ENCODE measurements around the gene CFAP45. TPM values are rescaled to one million over a fixed set of nuclear protein-coding genes. Genes with fewer than 3 reads are reported as not detected.

The CFAP45 gene
- total RNA-seq, 3 donors from 2014 or later (not counting 1 experiment from before 2014, with no cell fraction given) = 1.3 to 5.0 (median 1.6) TPM

- Mint-ChIP-seq H3K36me3 (no peaks in the 10 kb centered on the region), H3K27ac (peak overlapping the region; percentile 43 to 79), H3K27me3 (ENCODE audit: low read depth in 2 of 2) (peaks cover 0 to 3% of the 10 kb centered on the region in 2 donors), H3K4me1 (peaks cover 15 to 28% of the 10 kb centered on the region in 2 donors), H3K4me3 (peak overlapping the region; percentile 92), H3K9me3 (no peaks in the 10 kb centered on the region)
- no peaks in the 10 kb centered on the region for H3K9me3 ChIP-seq (ENCODE audit: control insufficient read depth, insufficient read depth, low read length)
- H3K27ac ChIP-seq (ENCODE audit: low read length) = peak overlapping the region; percentile 81
- DNase-seq (peak; percentile 60 to 81), ATAC-seq (peak; percentile 85 to 91 (median 88))
- H3K27me3 ChIP-seq (ENCODE audit: control insufficient read depth, insufficient read depth, low read length) = no peaks in the 10 kb centered on the region
- peak overlapping the region; percentile 57 for H3K4me3 ChIP-seq (ENCODE audit: low read length)
- no peaks in the 10 kb centered on the region for H3K36me3 ChIP-seq (ENCODE audit: control insufficient read depth, insufficient read depth, low read length)
- under 1% methylated on average over 59 of the region's 59 CpGs for WGBS (ENCODE audit: insufficient coverage)
- intact Hi-C loops (cut with micrococcal nuclease) = loop anchor here (5.0 kb wide), 1 partner anchor 52 kb away; the partner anchor contains the start of gene FCRL6
- peaks cover 14% of the 10 kb centered on the region for H3K4me1 ChIP-seq (ENCODE audit: control insufficient read depth, insufficient read depth, low read length)
- no peak for TF ChIP-seq CTCF (IDR thresholded peaks at IDR 0.05)
Measured at GRCh38 chr1:159854693-159855192, 45.2 kb downstream of the CFAP45 start.

GRCh38 chr1:159854116-159854692 lies 45.8 kb downstream of the CFAP45 start:
- intact Hi-C loops (cut with micrococcal nuclease) = loop anchor here (5.0 kb wide), 1 partner anchor 52 kb away; the partner anchor contains the start of gene FCRL6
- H3K27me3 Mint-ChIP-seq (ENCODE audit: low read depth in 2 of 2) = peaks cover 0 to 3% of the 10 kb centered on the region in 2 donors
- H3K4me3 Mint-ChIP-seq = peak overlapping the region; percentile 86
- H3K9me3 Mint-ChIP-seq = no peaks in the 10 kb centered on the region
- H3K36me3 ChIP-seq (ENCODE audit: control insufficient read depth, insufficient read depth, low read length) = no peaks in the 10 kb centered on the region
- no peak for TF ChIP-seq CTCF (IDR thresholded peaks at IDR 0.05)
- H3K4me1 ChIP-seq (ENCODE audit: control insufficient read depth, insufficient read depth, low read length) = peaks cover 14% of the 10 kb centered on the region
- H3K27me3 ChIP-seq (ENCODE audit: control insufficient read depth, insufficient read depth, low read length) = no peaks in the 10 kb centered on the region
- H3K4me3 ChIP-seq (ENCODE audit: low read length) = peak overlapping the region; percentile 56
- DNase-seq = peak in 1 of 2 donors; percentile 35
- WGBS (ENCODE audit: insufficient coverage) = under 1% methylated on average over 31 of the region's 31 CpGs
- ATAC-seq = peak; percentile 11 to 18 (median 13)
- peak overlapping the region; percentile 81 for H3K27ac ChIP-seq (ENCODE audit: low read length)
- H3K4me1 Mint-ChIP-seq = peaks cover 16 to 28% of the 10 kb centered on the region in 2 donors
- H3K36me3 Mint-ChIP-seq = no peaks in the 10 kb centered on the region
- no peaks in the 10 kb centered on the region for H3K9me3 ChIP-seq (ENCODE audit: control insufficient read depth, insufficient read depth, low read length)
- H3K27ac Mint-ChIP-seq = peak overlapping the region; percentile 79 to 85

GRCh38 chr1:159853417-159854115 lies 46.4 kb downstream of the CFAP45 start:
- no peaks in the 10 kb centered on the region for H3K9me3 Mint-ChIP-seq
- 58% methylated on average over 4 of the region's 6 CpGs for WGBS (ENCODE audit: insufficient coverage)
- DNase-seq (peak in 1 of 2 donors; percentile 37), ATAC-seq (no peak)
- intact Hi-C loops (cut with micrococcal nuclease) = loop anchor here (5.0 kb wide), 1 partner anchor 51 kb away; the partner anchor contains the start of gene FCRL6
- Histone ChIP-seq H3K27me3 (ENCODE audit: control insufficient read depth, insufficient read depth, low read length) (no peaks in the 10 kb centered on the region), H3K36me3 (ENCODE audit: control insufficient read depth, insufficient read depth, low read length) (no peaks in the 10 kb centered on the region), H3K27ac (ENCODE audit: low read length) (peak overlapping the region; percentile 81), H3K9me3 (ENCODE audit: control insufficient read depth, insufficient read depth, low read length) (no peaks in the 10 kb centered on the region), H3K4me3 (ENCODE audit: low read length) (no peak overlapping the region), H3K4me1 (ENCODE audit: control insufficient read depth, insufficient read depth, low read length) (peaks cover 14% of the 10 kb centered on the region)
- H3K4me3 Mint-ChIP-seq = peak overlapping the region; percentile 86
- H3K27ac Mint-ChIP-seq = peak overlapping the region; percentile 79 to 85
- peaks cover 19 to 28% of the 10 kb centered on the region in 2 donors for H3K4me1 Mint-ChIP-seq
- H3K27me3 Mint-ChIP-seq (ENCODE audit: low read depth in 2 of 2) = peaks cover 0 to 3% of the 10 kb centered on the region in 2 donors
- no peak for TF ChIP-seq CTCF (IDR thresholded peaks at IDR 0.05)
- H3K36me3 Mint-ChIP-seq = no peaks in the 10 kb centered on the region
